Activated CD4-positive, alpha-beta T cell treated with anti-CD3 and anti-CD28 coated beads, Interleukin-2, amount 10 ng/mL, durations not matched to agents 7 days and 5 days (primary cell): Measurements from ENCODE around the gene POLR1D. TPM values are rescaled to one million over a fixed set of nuclear protein-coding genes. Genes with fewer than 3 reads are reported as not detected.

Experiments
- CTCF ChIA-PET: fragments of 350-600 bp; sonication (Branson Sonifier 250); formaldehyde crosslinking; loops from one replicate; lab custom pipeline; 2021; ENCODE audit warnings: antibody characterized with exemption; lab: Charles Lee
- POLR2A ChIA-PET: fragments of 350-600 bp; sonication (Branson Sonifier 250); formaldehyde crosslinking; loops from one replicate; lab custom pipeline; 2021; ENCODE audit warnings: antibody characterized with exemption; lab: Charles Lee
- DNase-seq: peaks from one replicate; pipeline ENCODE4 v3.0.0-alpha.2; 2020
- H3K27ac Mint-ChIP-seq: one replicate; pipeline ENCODE4 v1.8.0; 2021; ENCODE audit warnings: mild to moderate bottlenecking, moderate library complexity, mixed read lengths
- H3K27me3 Mint-ChIP-seq: one replicate; pipeline ENCODE4 v1.8.0; 2021; ENCODE audit warnings: mixed read lengths
- H3K36me3 Mint-ChIP-seq: one replicate; pipeline ENCODE4 v1.8.0; 2021; ENCODE audit warnings: low read depth, mixed read lengths
- H3K4me1 Mint-ChIP-seq: one replicate; pipeline ENCODE4 v1.8.0; 2021; ENCODE audit warnings: mixed read lengths
- H3K4me3 Mint-ChIP-seq: one replicate; pipeline ENCODE4 v1.8.0; 2021; ENCODE audit warnings: mild to moderate bottlenecking, moderate library complexity, mixed read lengths
- H3K9me3 Mint-ChIP-seq: one replicate; pipeline ENCODE4 v1.8.0; 2021; ENCODE audit warnings: mixed read lengths
- total RNA-seq, 2 experiments: library from RNA; stranded (reverse); gene quantifications; one replicate each; pipeline ENCODE4 v1.2.3, GENCODE V29; 2021

POLR1D gene
- total RNA-seq, 2 experiments from 2014 or later = 142 to 169 TPM

DNA sequence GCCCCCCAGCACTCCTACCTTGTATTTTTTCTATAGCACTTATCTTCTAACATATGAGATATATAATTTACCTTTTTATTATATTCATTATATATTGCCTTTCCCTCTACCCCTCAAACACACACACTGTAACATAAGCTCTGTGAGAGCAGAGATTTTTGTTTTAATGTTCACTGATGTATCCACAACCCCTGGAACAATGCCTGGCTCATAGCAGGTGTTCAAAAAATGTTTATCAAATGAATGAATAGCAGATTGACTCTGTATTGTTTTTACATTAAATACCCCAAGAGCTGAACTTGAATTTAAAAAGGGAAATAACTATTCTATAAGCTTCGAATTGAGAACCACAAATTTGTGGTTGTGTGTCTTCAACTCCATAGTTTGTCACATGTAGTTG, 11.0 kb downstream of the POLR1D start:
- H3K27me3 Mint-ChIP-seq = no peaks in the 10 kb centered on the region
- DNase-seq = no peak
- ChIA-PET POLR2A (no interaction called here), CTCF (no interaction called here)
- peaks cover 45% of the 10 kb centered on the region for H3K4me1 Mint-ChIP-seq
- H3K27ac Mint-ChIP-seq = no peak overlapping the region
- no peaks in the 10 kb centered on the region for H3K9me3 Mint-ChIP-seq
- H3K4me3 Mint-ChIP-seq = no peak overlapping the region
- H3K36me3 Mint-ChIP-seq = peaks cover 22% of the 10 kb centered on the region

DNA sequence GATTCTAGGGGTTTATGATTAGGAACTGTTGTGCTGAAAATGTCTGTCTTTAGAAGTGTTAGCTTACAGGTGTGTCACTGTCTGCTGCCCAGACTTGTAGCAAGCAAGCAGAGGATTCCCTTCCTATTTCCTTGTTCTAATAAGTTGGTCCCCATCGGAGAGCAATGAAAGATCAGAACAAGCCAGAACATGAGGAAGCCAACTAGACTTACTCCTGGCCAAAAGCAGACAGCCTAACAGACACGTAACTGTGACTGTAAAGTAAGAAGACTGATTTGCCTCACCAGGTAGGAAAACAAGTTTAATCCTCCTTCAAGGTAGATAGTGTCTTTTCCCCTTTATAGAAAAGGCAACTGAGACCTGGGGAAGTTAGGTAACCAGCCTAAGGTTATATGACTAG, 12.5 kb downstream of the POLR1D start:
- POLR2A ChIA-PET = interaction anchor here (0.6 kb wide), 1 partner anchor 11 kb away, joined by 5 read pairs; no protein-coding TSS in a partner anchor
- CTCF ChIA-PET = interaction anchor here (1.5 kb wide), 1 partner anchor 12 kb away, joined by 3 read pairs; the partner anchor contains the start of gene POLR1D
- H3K4me3 Mint-ChIP-seq = no peak overlapping the region
- H3K27ac Mint-ChIP-seq = no peak overlapping the region
- peaks cover 39% of the 10 kb centered on the region for H3K4me1 Mint-ChIP-seq
- H3K27me3 Mint-ChIP-seq = no peaks in the 10 kb centered on the region
- H3K9me3 Mint-ChIP-seq = no peaks in the 10 kb centered on the region
- H3K36me3 Mint-ChIP-seq = peaks cover 20% of the 10 kb centered on the region
- no peak for DNase-seq

DNA sequence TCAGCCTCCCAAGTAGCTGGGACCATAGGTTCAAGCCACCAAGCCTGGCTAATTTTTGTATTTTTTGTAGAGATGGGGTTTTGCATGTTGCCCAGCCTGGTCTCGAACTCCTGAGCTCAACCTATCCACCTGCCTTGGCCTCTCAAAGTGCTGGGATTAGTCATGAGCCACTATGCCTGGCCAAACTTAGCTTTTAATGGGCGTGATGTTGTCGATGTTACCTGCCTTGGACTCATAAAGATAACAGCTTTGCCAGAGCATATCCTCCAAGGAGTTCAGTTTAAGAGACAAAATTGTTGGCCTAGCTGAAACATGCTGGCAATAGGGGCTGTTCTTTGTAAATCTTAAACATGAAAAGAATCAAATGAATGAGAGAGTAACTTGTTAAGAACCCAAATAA, 13.1 kb downstream of the POLR1D start:
- peaks cover 38% of the 10 kb centered on the region for H3K4me1 Mint-ChIP-seq
- H3K27ac Mint-ChIP-seq = no peak overlapping the region
- ChIA-PET POLR2A (interaction anchor here (0.6 kb wide), 1 partner anchor 12 kb away, joined by 5 read pairs; no protein-coding TSS in a partner anchor), CTCF (interaction anchor here (1.5 kb wide), 1 partner anchor 13 kb away, joined by 3 read pairs; the partner anchor contains the start of gene POLR1D)
- no peak for DNase-seq
- H3K4me3 Mint-ChIP-seq = no peak overlapping the region
- H3K9me3 Mint-ChIP-seq = no peaks in the 10 kb centered on the region
- H3K36me3 Mint-ChIP-seq = peaks cover 20% of the 10 kb centered on the region
- H3K27me3 Mint-ChIP-seq = no peaks in the 10 kb centered on the region

DNA sequence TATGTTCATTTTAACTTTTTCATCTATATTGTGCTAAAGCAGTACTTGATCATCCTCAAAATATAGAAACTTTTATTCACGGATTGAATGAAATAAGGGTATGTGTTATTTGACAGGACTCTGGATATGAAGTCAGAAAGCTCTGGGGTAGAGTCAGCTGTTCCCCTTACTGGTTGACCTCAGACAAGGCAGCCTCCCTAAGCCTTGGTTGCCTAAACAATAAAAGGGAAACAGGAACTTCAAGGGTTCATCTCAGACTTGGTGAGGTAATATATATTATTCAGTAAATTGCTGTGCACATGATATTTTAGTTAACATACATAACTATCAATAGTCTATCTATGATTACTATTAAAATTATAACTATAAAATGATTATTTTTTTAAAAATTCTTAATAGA, 13.6 kb downstream of the POLR1D start:
- Mint-ChIP-seq H3K9me3 (no peaks in the 10 kb centered on the region), H3K4me1 (peaks cover 38% of the 10 kb centered on the region), H3K4me3 (no peak overlapping the region), H3K27me3 (no peaks in the 10 kb centered on the region), H3K27ac (no peak overlapping the region), H3K36me3 (peaks cover 23% of the 10 kb centered on the region)
- POLR2A ChIA-PET = no interaction called here
- CTCF ChIA-PET = interaction anchor here (1.0 to 1.5 kb wide), 2 partner anchors 9 to 13 kb away, joined by 3 read pairs; partner anchors contain the start of gene POLR1D
- no peak for DNase-seq

DNA sequence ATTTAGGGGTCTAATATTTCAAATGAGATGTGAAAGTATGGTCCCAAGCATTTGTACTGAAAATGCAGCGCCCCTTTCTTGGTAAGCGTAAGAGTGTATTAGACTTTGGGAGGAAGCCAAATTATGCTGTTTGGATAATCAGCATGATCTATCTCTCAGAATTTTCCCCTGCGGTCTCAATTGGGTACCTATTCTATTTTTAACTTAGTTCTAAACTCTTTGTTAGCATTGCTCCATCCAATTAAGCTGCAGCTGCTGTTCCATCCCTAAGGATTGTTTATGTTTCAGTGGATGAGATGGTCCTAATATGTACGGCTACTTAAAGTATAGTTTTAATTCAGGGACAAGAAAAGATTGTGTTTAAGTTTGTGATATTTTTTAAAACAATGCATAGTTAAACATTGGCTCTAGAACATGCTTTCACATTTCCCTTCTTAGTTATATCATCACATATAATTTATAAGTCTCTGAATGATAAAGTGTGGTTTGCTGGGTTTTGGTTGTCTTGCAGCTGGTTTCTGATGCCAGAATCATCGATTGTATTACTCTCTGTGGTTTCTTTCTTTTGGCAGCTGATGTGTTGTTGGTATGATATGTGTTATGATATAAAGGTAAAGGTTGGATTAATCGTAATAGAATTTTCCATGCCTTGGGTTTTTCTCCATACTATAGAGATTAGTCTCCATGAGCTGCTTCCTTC, 15.0 kb downstream of the POLR1D start:
- Mint-ChIP-seq H3K36me3 (peaks cover 25% of the 10 kb centered on the region), H3K27me3 (no peaks in the 10 kb centered on the region), H3K4me3 (no peak overlapping the region), H3K9me3 (no peaks in the 10 kb centered on the region), H3K27ac (no peak overlapping the region), H3K4me1 (peaks cover 32% of the 10 kb centered on the region)
- no peak for DNase-seq
- ChIA-PET CTCF (no interaction called here), POLR2A (interaction anchor here (1.0 kb wide), 1 partner anchor 16 kb away, joined by 3 read pairs; no protein-coding TSS in a partner anchor)

DNA sequence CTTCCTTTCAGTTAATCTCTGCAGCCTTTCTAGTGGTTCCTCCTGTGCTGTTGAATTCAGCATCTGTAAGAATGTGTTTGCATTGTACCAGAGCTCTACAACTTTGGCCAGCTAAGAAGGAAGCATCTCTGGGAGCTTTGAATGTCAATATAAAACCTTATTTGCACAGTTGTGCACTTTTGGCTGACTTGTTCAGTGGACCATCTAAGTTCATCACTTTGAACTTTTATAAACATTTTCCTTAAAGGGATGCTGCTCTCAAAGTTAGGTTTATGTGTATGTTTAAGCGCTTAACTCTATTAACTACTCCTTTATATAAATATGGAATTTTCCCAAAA, 15.6 kb downstream of the POLR1D start:
- Mint-ChIP-seq H3K9me3 (no peaks in the 10 kb centered on the region), H3K4me3 (no peak overlapping the region), H3K27me3 (no peaks in the 10 kb centered on the region), H3K4me1 (peaks cover 29% of the 10 kb centered on the region), H3K36me3 (peaks cover 21% of the 10 kb centered on the region), H3K27ac (no peak overlapping the region)
- DNase-seq = no peak
- ChIA-PET POLR2A (interaction anchor here (1.0 kb wide), 1 partner anchor 16 kb away, joined by 3 read pairs; no protein-coding TSS in a partner anchor), CTCF (no interaction called here)

DNA sequence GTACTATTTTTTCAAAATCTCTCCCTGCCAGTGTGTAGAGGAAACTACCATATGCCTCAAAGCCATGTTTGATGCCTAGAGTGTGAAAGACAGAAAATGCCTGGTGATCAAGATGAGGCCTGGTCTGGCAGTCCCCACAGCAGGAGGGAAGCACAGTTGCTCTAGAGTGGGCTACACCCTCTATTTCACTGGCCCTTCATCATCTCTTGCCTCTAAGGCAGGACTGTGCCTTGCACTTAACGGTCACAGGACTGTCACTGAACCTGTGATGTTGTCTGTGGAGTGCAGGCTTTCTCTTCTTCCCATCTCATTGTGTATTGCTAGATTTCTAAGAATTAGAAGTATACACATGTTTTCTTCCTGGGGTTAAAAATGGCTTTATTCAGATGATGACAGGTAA, 16.3 kb downstream of the POLR1D start:
- DNase-seq = no peak
- CTCF ChIA-PET = interaction anchor here (2.3 kb wide), 1 partner anchor 11 kb away, joined by 6 read pairs; no protein-coding TSS in a partner anchor
- POLR2A ChIA-PET = no interaction called here
- H3K27me3 Mint-ChIP-seq = no peaks in the 10 kb centered on the region
- no peak overlapping the region for H3K4me3 Mint-ChIP-seq
- H3K36me3 Mint-ChIP-seq = peaks cover 20% of the 10 kb centered on the region
- no peaks in the 10 kb centered on the region for H3K9me3 Mint-ChIP-seq
- peaks cover 29% of the 10 kb centered on the region for H3K4me1 Mint-ChIP-seq
- no peak overlapping the region for H3K27ac Mint-ChIP-seq

DNA sequence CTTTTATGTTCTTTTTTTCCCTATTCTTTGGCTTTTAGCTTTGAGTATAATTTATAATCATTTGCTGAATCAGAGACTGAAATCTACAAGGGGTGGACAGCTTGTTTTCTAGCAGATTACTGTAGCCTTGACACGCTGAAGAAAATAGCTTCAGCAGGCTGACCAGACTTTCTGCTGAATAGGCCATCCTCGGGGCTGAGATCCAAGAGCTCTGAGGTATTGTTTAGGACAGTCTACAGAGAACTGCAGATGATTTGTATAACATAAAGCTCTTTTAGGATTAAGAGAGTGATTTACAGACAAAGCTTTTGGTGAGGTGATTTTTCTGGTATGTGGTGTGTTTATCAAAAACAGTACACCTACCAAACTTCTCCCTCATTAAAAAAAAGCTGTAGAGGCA, 16.8 kb downstream of the POLR1D start:
- no peak for DNase-seq
- POLR2A ChIA-PET = no interaction called here
- Mint-ChIP-seq H3K27ac (no peak overlapping the region), H3K27me3 (no peaks in the 10 kb centered on the region), H3K36me3 (peaks cover 18% of the 10 kb centered on the region), H3K4me1 (peaks cover 30% of the 10 kb centered on the region), H3K4me3 (no peak overlapping the region), H3K9me3 (no peaks in the 10 kb centered on the region)
- CTCF ChIA-PET = interaction anchor here (0.8 to 2.3 kb wide), 3 partner anchors 8 to 13 kb away, joined by 3 to 6 read pairs (median 3); no protein-coding TSS in a partner anchor

DNA sequence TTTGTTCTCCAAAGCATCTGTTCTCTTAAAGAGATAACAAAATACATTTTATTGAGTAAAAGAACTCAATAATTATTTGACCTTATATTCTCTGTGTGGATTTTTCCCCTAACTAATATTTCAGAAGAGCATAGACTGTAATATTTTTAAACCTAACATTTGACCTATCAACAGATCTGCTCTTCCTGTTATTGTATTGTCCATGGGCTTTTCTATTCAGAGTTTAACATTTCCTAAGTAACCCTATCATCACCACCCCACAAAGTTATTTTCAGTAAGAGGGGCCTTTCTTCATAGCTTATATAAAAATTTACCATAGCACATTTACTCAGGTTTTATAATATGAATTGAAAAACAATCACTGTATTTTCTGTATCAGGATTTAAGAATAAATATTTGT, 17.5 kb downstream of the POLR1D start:
- Mint-ChIP-seq H3K4me1 (peaks cover 29% of the 10 kb centered on the region), H3K36me3 (peaks cover 19% of the 10 kb centered on the region), H3K27ac (no peak overlapping the region), H3K27me3 (no peaks in the 10 kb centered on the region), H3K9me3 (no peaks in the 10 kb centered on the region), H3K4me3 (no peak overlapping the region)
- ChIA-PET POLR2A (no interaction called here), CTCF (interaction anchor here (0.8 to 2.3 kb wide), 3 partner anchors 9 to 14 kb away, joined by 3 to 6 read pairs (median 3); no protein-coding TSS in a partner anchor)
- DNase-seq = no peak

DNA sequence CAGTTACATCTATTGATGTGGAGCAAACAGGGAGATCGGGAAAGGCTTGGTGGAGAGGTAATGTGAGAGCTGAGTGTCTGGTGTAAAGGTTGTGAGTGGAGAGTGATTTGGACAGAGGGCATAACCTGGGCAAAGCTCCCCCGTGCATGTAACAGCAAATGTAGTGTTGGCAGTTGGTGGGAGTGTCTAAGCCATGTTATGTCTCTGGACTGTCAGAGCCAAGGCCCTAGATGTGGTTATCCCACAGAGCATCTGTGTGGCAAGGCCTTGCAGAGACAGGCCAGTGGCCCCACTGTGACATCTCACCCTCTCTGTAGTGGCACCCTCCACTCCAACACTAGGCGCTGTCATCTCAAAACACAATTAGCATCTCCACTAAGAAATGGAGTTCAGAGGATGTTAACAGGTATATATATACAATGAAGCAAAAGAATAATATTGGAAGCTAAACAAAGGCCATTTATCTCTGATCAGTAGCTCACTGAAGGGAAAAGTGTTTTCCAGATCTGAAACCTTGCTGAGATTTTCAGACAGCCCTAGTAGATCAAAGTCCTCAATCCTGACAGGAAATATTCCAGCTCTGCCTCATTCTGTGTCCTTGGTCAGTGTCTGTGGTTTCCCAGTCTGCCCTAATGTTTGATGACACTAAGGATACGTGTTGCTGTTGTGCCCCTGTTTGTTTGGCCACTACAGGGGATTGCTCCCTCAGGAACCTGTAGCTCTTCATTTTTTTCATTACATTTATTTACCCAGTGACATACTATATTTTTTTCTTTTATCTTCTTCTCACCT, 20.2 kb downstream of the POLR1D start:
- Mint-ChIP-seq H3K27me3 (no peaks in the 10 kb centered on the region), H3K4me3 (no peak overlapping the region), H3K9me3 (peaks cover 3% of the 10 kb centered on the region), H3K4me1 (peaks cover 15% of the 10 kb centered on the region), H3K36me3 (peaks cover 35% of the 10 kb centered on the region), H3K27ac (no peak overlapping the region)
- ChIA-PET CTCF (no interaction called here), POLR2A (no interaction called here)
- DNase-seq = no peak

DNA sequence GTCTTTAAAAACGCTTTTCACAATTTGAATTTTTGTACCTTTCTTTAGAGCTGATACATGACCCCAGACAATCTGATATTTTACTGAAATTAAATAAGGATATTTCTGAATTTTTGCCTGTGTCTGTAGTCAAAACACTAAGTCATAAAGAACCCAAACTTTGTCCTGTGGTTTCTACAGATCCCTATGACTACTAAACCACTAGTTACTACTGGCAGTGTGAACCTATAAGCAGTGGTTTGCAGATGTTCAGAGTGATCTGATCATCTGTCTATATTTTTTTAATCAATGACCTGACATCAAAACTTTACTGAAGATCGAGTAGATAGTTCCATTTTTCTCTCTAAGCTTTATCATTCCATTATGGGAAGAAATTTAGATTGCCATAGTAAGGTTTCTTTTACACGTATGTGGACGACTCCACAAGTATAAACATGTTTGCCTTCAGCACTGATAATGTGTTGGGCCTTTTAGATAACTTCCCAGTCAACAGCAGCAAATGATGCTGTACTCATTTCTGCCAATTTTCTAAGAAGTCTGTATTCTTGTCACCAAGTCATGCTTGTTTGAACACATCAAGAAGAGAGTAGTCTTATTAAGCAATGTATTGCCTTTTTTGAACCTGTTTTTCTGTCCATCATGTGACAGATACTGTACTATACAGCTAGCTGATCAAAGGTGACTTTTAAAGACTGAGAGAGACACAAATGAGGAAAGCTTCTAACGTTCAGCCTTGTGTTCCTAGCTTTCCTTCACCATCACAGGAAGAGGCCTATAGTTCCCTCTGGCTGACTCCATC, 21.8 kb downstream of the POLR1D start:
- Mint-ChIP-seq H3K27ac (no peak overlapping the region), H3K4me1 (peaks cover 8% of the 10 kb centered on the region), H3K27me3 (no peaks in the 10 kb centered on the region), H3K36me3 (peaks cover 36% of the 10 kb centered on the region), H3K9me3 (peaks cover 3% of the 10 kb centered on the region), H3K4me3 (no peak overlapping the region)
- ChIA-PET POLR2A (no interaction called here), CTCF (interaction anchor here (1.3 kb wide), 1 partner anchor 10 kb away, joined by 3 read pairs; no protein-coding TSS in a partner anchor)
- DNase-seq = no peak

DNA sequence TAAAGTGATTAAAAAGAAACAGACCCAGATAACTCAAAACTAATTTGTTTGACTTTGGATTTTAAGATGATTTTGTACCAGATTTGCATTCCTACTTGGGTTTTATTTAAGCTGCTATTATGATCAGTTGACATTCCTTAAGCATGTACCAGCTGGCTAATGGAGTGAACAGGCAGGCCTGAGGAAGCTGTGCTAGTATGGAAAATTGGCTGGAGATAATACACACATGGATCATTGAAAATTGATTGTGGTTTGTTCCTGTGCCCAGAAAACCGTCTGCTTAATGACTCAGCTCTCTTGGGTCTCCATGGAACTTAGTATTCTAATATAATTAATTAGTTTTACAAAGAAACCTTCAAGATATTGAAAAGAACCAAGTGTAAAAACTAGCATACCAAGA, 22.6 kb downstream of the POLR1D start:
- no peaks in the 10 kb centered on the region for H3K27me3 Mint-ChIP-seq
- no peak for DNase-seq
- H3K27ac Mint-ChIP-seq = no peak overlapping the region
- H3K36me3 Mint-ChIP-seq = peaks cover 42% of the 10 kb centered on the region
- peaks cover 3% of the 10 kb centered on the region for H3K9me3 Mint-ChIP-seq
- ChIA-PET CTCF (interaction anchor here (1.3 kb wide), 1 partner anchor 9 kb away, joined by 3 read pairs; no protein-coding TSS in a partner anchor), POLR2A (no interaction called here)
- peaks cover 8% of the 10 kb centered on the region for H3K4me1 Mint-ChIP-seq
- no peak overlapping the region for H3K4me3 Mint-ChIP-seq
